ENCODE measurements around the gene MKNK1.

- TF ChIP-seq CTCF (IDR thresholded peaks at IDR 0.05; ENCODE audit: poor library complexity) = no peak
- no peak for TF ChIP-seq EZH2 (IDR thresholded peaks at IDR 0.05; ENCODE audit: borderline replicate concordance)
Observed at GRCh38 chr1:46639547-46639946, 35.5 kb upstream of the MKNK1 start.
